K562 (cell line): ENCODE results near the gene GRB10. TPM values are rescaled to one million over a fixed set of nuclear protein-coding genes. Genes with fewer than 3 reads are reported as not detected.

Experiments used
- ATAC-seq: fragments of 200-7000 bp; cut with Tn5 transposase; 3 replicates; pipeline ENCODE4 v1.9.1; 2020; ENCODE audit warnings: moderate library complexity
- BruUV-seq: library from RNA; stranded (reverse); fragments of 400-500 nt; replicated peaks from 2 replicates; lab custom pipeline; 2021; lab: Mats Ljungman, UMichigan
- CTCF ChIA-PET: fragments of 300-600 bp; formaldehyde crosslinking; extraction: SDS; loops from one replicate; lab custom pipeline; 2021; ENCODE audit warnings: low intra/inter-chr PET ratio; lab: Yijun Ruan, JAX
- POLR2A ChIA-PET: fragments of 300-600, 350-650 bp; sonication (Branson Sonifier 250); formaldehyde crosslinking; extraction: SDS; loops from one replicate; lab custom pipeline; 2021; ENCODE audit warnings: antibody characterized with exemption, inconsistent platforms; lab: Yijun Ruan, JAX
- DNase-seq, 4 experiments: peaks; one replicate each; pipeline versions ENCODE4 v3.0.0 to v3.0.0-alpha.2; 2011 to 2018; ENCODE audit warnings: low spot score in 3 of 4, mixed read lengths in 3 of 4; ENCODE audit errors: extremely low read depth in 1 of 4
- FAIRE-seq: peaks from 2 replicates; lab custom pipeline; 2011; peaks lifted over from hg19 to GRCh38; lab: Jason Lieb, UNC
- H2AFZ ChIP-seq: 2 replicates; pipeline ENCODE4 v1.6.0; 2011; ENCODE audit warnings: low read depth, low read length, control low read depth, inconsistent platforms
- H3K27ac ChIP-seq: fragments of 200-600 bp; 3 replicates; pipeline ENCODE4 v1.8.0; 2011; ENCODE audit warnings: low read depth, mild to moderate bottlenecking, control low read depth, inconsistent platforms, low read length, moderate library complexity, mixed read lengths; ENCODE audit errors: extremely low read depth
- H3K27me3 ChIP-seq, 2 experiments: fragments of 300-600 bp in 1 of 2; 2 replicates in 1 of 2; 3 replicates in 1 of 2; pipeline versions ENCODE4 v1.6.0 to v1.8.0; 2011; ENCODE audit warnings: inconsistent platforms in 2 of 2, low read length in 2 of 2, mild to moderate bottlenecking in 1 of 2, mixed read lengths in 1 of 2, moderate library complexity in 1 of 2; ENCODE audit not compliant: control insufficient read depth in 2 of 2, insufficient read depth in 2 of 2
- H3K36me3 ChIP-seq: fragments of 300-600 bp; 3 replicates; pipeline ENCODE4 v1.8.0; 2011; ENCODE audit warnings: mild to moderate bottlenecking, low read length, inconsistent platforms; ENCODE audit not compliant: control insufficient read depth, insufficient read depth
- H3K4me1 ChIP-seq, 2 experiments: fragments of 200-600 bp in 1 of 2; replicated peaks in 1 of 2; 2 replicates in 1 of 2; 3 replicates in 1 of 2; pipeline versions ENCODE4 v1.5.1 to v1.8.0; 2011; ENCODE audit warnings: inconsistent platforms in 2 of 2, low read length in 2 of 2, mild to moderate bottlenecking in 1 of 2, mixed read lengths in 1 of 2, moderate library complexity in 1 of 2; ENCODE audit not compliant: control insufficient read depth in 2 of 2, insufficient read depth in 2 of 2
- H3K4me2 ChIP-seq: 2 replicates; pipeline ENCODE4 v1.6.1; 2011; ENCODE audit warnings: low read length, control low read depth, inconsistent platforms, mixed read lengths; ENCODE audit not compliant: insufficient read depth
- H3K4me3 ChIP-seq: fragments of 200-600 bp; sonication (generic), shearing (Covaris generic); 2 replicates; pipeline ENCODE4 v1.5.1; 2016; ENCODE audit warnings: control low read depth, inconsistent platforms
- H3K79me2 ChIP-seq: fragments of 200-600 bp; 3 replicates; pipeline ENCODE4 v1.8.0; 2011; ENCODE audit warnings: low read length, inconsistent platforms; ENCODE audit not compliant: control insufficient read depth, insufficient read depth
- H3K9ac ChIP-seq, 2 experiments: 2 replicates each; pipeline versions ENCODE4 v1.6.0 to v1.6.1; 2011; ENCODE audit warnings: low read depth in 2 of 2, low read length in 2 of 2, control low read depth in 1 of 2, inconsistent platforms in 1 of 2, mild to moderate bottlenecking in 1 of 2, mixed read lengths in 1 of 2; ENCODE audit not compliant: insufficient read depth in 1 of 2
- H3K9me1 ChIP-seq: one replicate; pipeline ENCODE4 v1.6.0; 2011; ENCODE audit warnings: inconsistent platforms, mild to moderate bottlenecking, low read length, moderate library complexity; ENCODE audit not compliant: control insufficient read depth, insufficient read depth
- H3K9me3 ChIP-seq: replicated peaks from 2 replicates; pipeline ENCODE4 v1.5.1; 2011; ENCODE audit warnings: low read depth, low read length, inconsistent platforms; ENCODE audit not compliant: control insufficient read depth, insufficient read depth
- H4K20me1 ChIP-seq: replicated peaks from 2 replicates; pipeline ENCODE4 v1.6.1; 2011; ENCODE audit warnings: low read length, inconsistent platforms, mixed read lengths; ENCODE audit not compliant: control insufficient read depth, insufficient read depth
- CEBPZ ChIP-seq: fragments of 150-350 bp; IDR thresholded peaks from 2 replicates; pipeline ENCODE4 v1.6.1; 2014; ENCODE audit warnings: low read depth, mild to moderate bottlenecking, low read length, borderline replicate concordance
- CHD4 ChIP-seq: fragments of 200-600 bp; sonication (generic); IDR thresholded peaks from 3 replicates; pipeline ENCODE4 v1.6.1; 2012; ENCODE audit warnings: low read depth, mild to moderate bottlenecking, mixed read lengths, low read length, inconsistent platforms; ENCODE audit not compliant: insufficient read depth, insufficient replicate concordance, poor library complexity, severe bottlenecking
- FUS ChIP-seq: fragments of 200-400 bp; formaldehyde crosslinking; optimal IDR thresholded peaks from 2 replicates; pipeline ENCODE3; 2017; ENCODE audit warnings: low read depth, low read length
- HOXB6 ChIP-seq: fragments of 250-450 bp; sonication (Bioruptor Pico); IDR thresholded peaks from 2 replicates; pipeline ENCODE4 v1.5.1; 2022; ENCODE audit warnings: mild to moderate bottlenecking, borderline replicate concordance
- MCM5 ChIP-seq: fragments of 450-650 bp; IDR thresholded peaks from 2 replicates; pipeline ENCODE4 v1.6.1; 2016; ENCODE audit warnings: low read depth
- MED1 ChIP-seq: sonication (generic); formaldehyde crosslinking; IDR thresholded peaks from 2 replicates; pipeline ENCODE4 v1.8.1; 2023; ENCODE audit warnings: missing genetic modification reagents, borderline replicate concordance
- POLR2G ChIP-seq: fragments of 200-400 bp; formaldehyde crosslinking; IDR thresholded peaks from 2 replicates; pipeline ENCODE4 v1.6.1; 2017; ENCODE audit warnings: low read depth, mild to moderate bottlenecking, antibody characterized with exemption, low read length, moderate library complexity
- SRF ChIP-seq, 2 experiments: fragments of 250-450, 450-650 bp in 1 of 2; sonication (Bioruptor Pico) in 1 of 2; sonication (generic) in 1 of 2; formaldehyde crosslinking; IDR thresholded peaks; 2 replicates each; pipeline versions ENCODE4 v1.5.0 to v1.5.1; 2020 to 2022; ENCODE audit warnings: mild to moderate bottlenecking in 1 of 2, missing genetic modification reagents in 1 of 2
- STAT5B ChIP-seq: fragments of 250-450 bp; sonication (Bioruptor Pico); IDR thresholded peaks from 2 replicates; pipeline ENCODE4 v1.8.0; 2021; ENCODE audit warnings: mild to moderate bottlenecking, inconsistent platforms
- TCF7L2 ChIP-seq: fragments of 150-350 bp; IDR thresholded peaks from 2 replicates; pipeline ENCODE4 v1.6.1; 2016; ENCODE audit warnings: low read depth, mild to moderate bottlenecking, low read length, moderate library complexity
- U2AF2 ChIP-seq: fragments of 200-400 bp; formaldehyde crosslinking; optimal IDR thresholded peaks from 2 replicates; pipeline ENCODE3; 2017; ENCODE audit warnings: low read depth, mild to moderate bottlenecking, low read length
- ZNF408 ChIP-seq: fragments of 250-450 bp; sonication (Bioruptor Pico); IDR thresholded peaks from 2 replicates; pipeline ENCODE4 v1.4.0; 2020; ENCODE audit warnings: low read depth, mild to moderate bottlenecking, moderate library complexity
- WGBS: fragments of 100-300 bp; shearing (Covaris generic); methylation state at CpG from one replicate; pipeline ENCODE4 v1.1.6; 2016; ENCODE audit warnings: low coverage, mixed read lengths; ENCODE audit not compliant: insufficient coverage; ENCODE audit errors: missing lambda C conversion rate; 5-methylcytosine and 5-hydroxymethylcytosine counted together
- in situ Hi-C: fragments of 300-500 bp; cut with MboI; formaldehyde crosslinking; loops from 4 replicates; pipeline ENCODE4 v1.15.0; 2018; ENCODE audit warnings: inconsistent platforms, mixed read lengths
- intact Hi-C: fragments of 100-400 bp; cut with micrococcal nuclease; formaldehyde crosslinking; loops from 2 replicates; pipeline ENCODE4 v1.14.2; 2022
- polyA plus RNA-seq, 8 experiments: library from polyadenylated mRNA; depleted of rRNA in 4 of 8; stranded (reverse) in 5 of 8; unstranded in 3 of 8; fragments of >200 nt; fragmentation: Nextera tagmentation in 2 of 8; fragmentation: Illumina TruSeq in 1 of 8; extraction: Ambion mirVana in 2 of 8; extraction: Trizol in 1 of 8; gene quantifications; 2 replicates each; pipeline versions ENCODE4 v1.2.1 to v1.2.3, GENCODE V29; 2011 to 2014; ENCODE audit warnings: inconsistent platforms in 1 of 8, missing spikeins in 1 of 8
- total RNA-seq, 7 experiments: library from RNA; depleted of rRNA in 6 of 7; stranded (reverse); fragments of >200 nt in 6 of 7; fragmentation: Illumina TruSeq in 2 of 7; extraction: Trizol in 2 of 7; gene quantifications; 2 replicates each; pipeline versions ENCODE4 v1.2.1 to v1.2.3, GENCODE V29; 2011 to 2021; ENCODE audit warnings: low replicate concordance in 1 of 7
- TF ChIP-seq, protein P1 (sequence below): sonication (generic); formaldehyde crosslinking; IDR thresholded peaks from 2 replicates; pipeline ENCODE4 v1.8.1; 2023; ENCODE audit warnings: mild to moderate bottlenecking, missing genetic modification reagents

The GRB10 gene
- total and polyA plus RNA-seq, 9 of the 15 experiments (the other 6 are each of a cell fraction or from before 2014, with no cell fraction given): 8.9 to 88.5 (median 40.7) TPM

GRCh38 chr7:50595491-50596102 is 187.1 kb downstream of the GRB10 start (continued):
- no peak for TF ChIP-seq CEBPZ
- no peak for TF ChIP-seq ZNF408 (CRISPR knock-in tag)
- no peak for TF ChIP-seq CHD4

- no peaks in the 10 kb centered on the region for H3K9me3 ChIP-seq
- no peak overlapping the region for H3K27ac ChIP-seq
- DNase-seq (no peak), ATAC-seq (no peak), FAIRE-seq (no peak)
- POLR2A ChIA-PET: no interaction called here
- CTCF ChIA-PET: no interaction called here
- peaks cover 51% of the 10 kb centered on the region for H3K36me3 ChIP-seq
- no peak overlapping the region for H3K4me3 ChIP-seq
- no peaks in the 10 kb centered on the region for H3K27me3 ChIP-seq
- no peak overlapping the region for H2AFZ ChIP-seq
- in situ Hi-C loops (no loop called here), intact Hi-C loops (no loop called here)
- no peaks in the 10 kb centered on the region for H3K9me1 ChIP-seq
- 94% methylated on average over 6 of the region's 7 CpGs for WGBS
- no peak overlapping the region for H3K9ac ChIP-seq
- no peaks in the 10 kb centered on the region; the same call in 1 of the 2 replicates for H4K20me1 ChIP-seq
- H3K4me1 ChIP-seq: no peaks in the 10 kb centered on the region
- no TSS peak for BruUV-seq
- H3K4me2 ChIP-seq: no peak overlapping the region
- no peaks in the 10 kb centered on the region for H3K79me2 ChIP-seq
- TF ChIP-seq U2AF2 (no peak), MED1 (CRISPR knock-in tag) (no peak), MCM5 (no peak), STAT5B (CRISPR knock-in tag) (no peak), POLR2G (no peak), FUS (no peak), HOXB6 (CRISPR knock-in tag) (no peak), TCF7L2 (no peak), SRF (CRISPR knock-in tag; IDR thresholded peaks at IDR 0.05) (no peak)
- TF ChIP-seq, protein P1, sequence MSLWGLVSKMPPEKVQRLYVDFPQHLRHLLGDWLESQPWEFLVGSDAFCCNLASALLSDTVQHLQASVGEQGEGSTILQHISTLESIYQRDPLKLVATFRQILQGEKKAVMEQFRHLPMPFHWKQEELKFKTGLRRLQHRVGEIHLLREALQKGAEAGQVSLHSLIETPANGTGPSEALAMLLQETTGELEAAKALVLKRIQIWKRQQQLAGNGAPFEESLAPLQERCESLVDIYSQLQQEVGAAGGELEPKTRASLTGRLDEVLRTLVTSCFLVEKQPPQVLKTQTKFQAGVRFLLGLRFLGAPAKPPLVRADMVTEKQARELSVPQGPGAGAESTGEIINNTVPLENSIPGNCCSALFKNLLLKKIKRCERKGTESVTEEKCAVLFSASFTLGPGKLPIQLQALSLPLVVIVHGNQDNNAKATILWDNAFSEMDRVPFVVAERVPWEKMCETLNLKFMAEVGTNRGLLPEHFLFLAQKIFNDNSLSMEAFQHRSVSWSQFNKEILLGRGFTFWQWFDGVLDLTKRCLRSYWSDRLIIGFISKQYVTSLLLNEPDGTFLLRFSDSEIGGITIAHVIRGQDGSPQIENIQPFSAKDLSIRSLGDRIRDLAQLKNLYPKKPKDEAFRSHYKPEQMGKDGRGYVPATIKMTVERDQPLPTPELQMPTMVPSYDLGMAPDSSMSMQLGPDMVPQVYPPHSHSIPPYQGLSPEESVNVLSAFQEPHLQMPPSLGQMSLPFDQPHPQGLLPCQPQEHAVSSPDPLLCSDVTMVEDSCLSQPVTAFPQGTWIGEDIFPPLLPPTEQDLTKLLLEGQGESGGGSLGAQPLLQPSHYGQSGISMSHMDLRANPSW (CRISPR knock-in tag): no peak
Measured at GRCh38 chr7:50594734-50595485, 187.8 kb downstream of the GRB10 start.
